Measurements from ENCODE around the gene TMEM131. TPM values are rescaled to one million over a fixed set of nuclear protein-coding genes. Genes with fewer than 3 reads are reported as not detected.

TMEM131 gene
- total and polyA plus RNA-seq, 12 donors, result 8.2 to 34.3 (median 30.0) TPM

DNA sequence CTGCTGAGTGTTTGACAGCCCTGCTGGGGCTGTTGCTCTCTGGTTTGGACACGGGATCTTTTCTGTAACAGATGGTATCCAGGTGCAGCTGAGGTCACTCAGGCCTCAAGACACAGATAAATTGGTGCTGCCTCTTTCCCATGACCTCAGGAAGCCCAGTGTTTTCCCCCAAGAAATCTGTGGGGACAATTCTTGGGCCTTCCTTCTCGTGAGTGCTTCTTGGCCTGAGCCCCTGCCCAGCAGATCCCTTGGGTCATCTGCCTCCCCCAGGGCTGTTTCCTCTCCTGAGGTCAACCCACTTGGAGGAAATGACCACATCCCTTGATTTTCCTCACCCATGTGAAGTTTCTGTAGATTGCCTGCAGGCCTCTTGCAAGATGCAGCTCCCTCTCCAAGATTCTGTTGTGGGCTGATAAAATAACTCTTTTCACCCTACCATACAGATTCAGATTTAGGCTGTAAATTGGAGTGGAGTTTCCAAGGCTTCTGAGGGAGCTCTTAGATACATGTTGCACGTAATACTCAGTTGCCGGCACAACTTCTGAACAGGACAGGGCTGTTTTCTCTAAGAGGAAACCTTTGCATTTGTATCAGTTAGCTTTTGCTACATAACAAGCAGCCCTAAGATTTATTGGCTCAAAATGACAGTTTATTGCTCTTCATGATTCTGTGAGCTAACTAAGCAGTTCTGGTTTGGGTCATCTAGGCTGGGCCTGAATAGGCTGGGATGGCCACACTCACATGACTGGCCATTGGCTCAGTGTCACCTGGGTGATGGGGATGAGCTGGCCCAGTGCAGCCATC, 269.3 kb downstream of the TMEM131 start:
- peaks cover 12 to 41% (median 31%) of the 10 kb centered on the region in 9 donors for H3K4me1 ChIP-seq
- H3K27me3 ChIP-seq, result no peaks in the 10 kb centered on the region
- no peak overlapping the region for H3K4me3 ChIP-seq
- DNase-seq (peak in 1 of 2 donors; percentile 75), ATAC-seq (peak; percentile 29 to 89 (median 80))
- peaks cover 0 to 21% (median 8%) of the 10 kb centered on the region in 11 donors for H3K9me3 ChIP-seq
- peak overlapping the region; percentile 6 to 85 (median 64) for H3K27ac ChIP-seq
- intact Hi-C loops (cut with DNase I), result no loop called here
- TF ChIP-seq, protein P1, sequence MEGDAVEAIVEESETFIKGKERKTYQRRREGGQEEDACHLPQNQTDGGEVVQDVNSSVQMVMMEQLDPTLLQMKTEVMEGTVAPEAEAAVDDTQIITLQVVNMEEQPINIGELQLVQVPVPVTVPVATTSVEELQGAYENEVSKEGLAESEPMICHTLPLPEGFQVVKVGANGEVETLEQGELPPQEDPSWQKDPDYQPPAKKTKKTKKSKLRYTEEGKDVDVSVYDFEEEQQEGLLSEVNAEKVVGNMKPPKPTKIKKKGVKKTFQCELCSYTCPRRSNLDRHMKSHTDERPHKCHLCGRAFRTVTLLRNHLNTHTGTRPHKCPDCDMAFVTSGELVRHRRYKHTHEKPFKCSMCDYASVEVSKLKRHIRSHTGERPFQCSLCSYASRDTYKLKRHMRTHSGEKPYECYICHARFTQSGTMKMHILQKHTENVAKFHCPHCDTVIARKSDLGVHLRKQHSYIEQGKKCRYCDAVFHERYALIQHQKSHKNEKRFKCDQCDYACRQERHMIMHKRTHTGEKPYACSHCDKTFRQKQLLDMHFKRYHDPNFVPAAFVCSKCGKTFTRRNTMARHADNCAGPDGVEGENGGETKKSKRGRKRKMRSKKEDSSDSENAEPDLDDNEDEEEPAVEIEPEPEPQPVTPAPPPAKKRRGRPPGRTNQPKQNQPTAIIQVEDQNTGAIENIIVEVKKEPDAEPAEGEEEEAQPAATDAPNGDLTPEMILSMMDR (IDR thresholded peaks at IDR 0.05), result no peak
- WGBS, 2 donors, result 34 to 36% methylated on average over 4 of the region's 4 CpGs
- peaks cover 0 to 4% (median 0%) of the 10 kb centered on the region in 9 donors for H3K36me3 ChIP-seq

DNA sequence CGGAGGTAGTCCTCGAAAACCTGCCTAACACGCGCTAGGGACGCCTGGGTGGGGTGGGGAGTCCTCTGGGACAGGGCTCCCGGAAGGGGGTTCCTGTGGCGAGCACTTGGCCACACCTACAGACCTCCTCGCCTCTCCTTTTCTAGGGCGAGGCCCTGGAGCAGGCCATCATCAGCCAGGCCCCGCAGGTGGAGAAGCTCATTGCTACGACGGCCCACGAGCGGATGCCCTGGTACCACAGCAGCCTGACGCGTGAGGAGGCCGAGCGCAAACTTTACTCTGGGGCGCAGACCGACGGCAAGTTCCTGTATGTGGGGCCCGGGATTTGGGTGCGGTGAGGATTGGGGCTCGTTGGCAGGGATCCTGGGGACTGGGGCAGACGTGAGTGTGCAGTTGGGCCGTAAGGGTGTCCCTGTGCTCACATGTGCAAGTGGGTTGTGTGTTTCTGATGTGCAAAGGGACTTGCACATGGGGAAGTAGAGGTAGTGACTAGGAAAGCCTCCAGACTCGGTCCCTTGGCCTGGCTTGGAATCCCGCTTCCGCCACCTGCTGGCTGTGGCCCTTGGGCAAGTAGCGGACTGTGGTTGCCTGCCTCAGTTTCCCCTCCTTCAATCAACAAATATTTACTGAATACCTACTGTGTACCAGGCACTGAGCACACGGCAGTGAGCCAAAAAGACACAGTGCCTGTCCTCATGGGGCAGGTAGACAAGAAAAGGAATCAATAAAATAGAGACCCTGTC, 270.6 kb downstream of the TMEM131 start:
- Histone ChIP-seq H3K36me3 (peaks cover 0 to under 1% (median 0%) of the 10 kb centered on the region in 9 donors), H3K27ac (peak overlapping the region in 8 of 10 donors; percentile 5 to 85 (median 68)), H3K27me3 (no peaks in the 10 kb centered on the region), H3K4me1 (peaks cover 12 to 41% (median 31%) of the 10 kb centered on the region in 9 donors), H3K9me3 (peaks cover 0 to 14% (median 4%) of the 10 kb centered on the region in 11 donors), H3K4me3 (no peak overlapping the region)
- no peak for DNase-seq
- TF ChIP-seq, protein P1 (IDR thresholded peaks at IDR 0.05), result no peak
- ATAC-seq, result no peak
- intact Hi-C loops (cut with DNase I), result no loop called here
- 94 to 96% methylated on average over 31 of the region's 31 CpGs for WGBS, 2 donors

DNA sequence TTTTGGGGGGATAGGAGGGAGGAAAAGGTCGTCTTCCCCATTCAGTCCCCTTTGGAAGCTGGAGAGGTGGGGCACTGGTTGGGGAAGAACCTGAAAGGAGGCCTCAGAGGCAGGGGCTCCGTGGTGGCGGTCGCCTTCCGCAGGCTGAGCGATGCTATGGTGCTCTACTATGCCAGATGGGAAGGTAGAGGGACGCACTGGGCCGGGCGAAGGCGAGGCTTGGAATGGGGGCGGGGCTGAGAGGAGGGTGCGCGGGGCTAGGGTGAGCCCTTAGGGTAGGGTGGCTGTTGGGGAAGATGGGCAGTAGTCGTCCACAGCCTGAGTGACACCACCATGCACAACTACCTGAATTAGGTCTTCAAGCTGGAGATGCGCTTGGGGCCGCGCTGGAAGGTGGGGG, 271.2 kb downstream of the TMEM131 start:
- TF ChIP-seq, protein P1 (IDR thresholded peaks at IDR 0.05), result no peak
- 81 to 84% methylated on average over 17 of the region's 17 CpGs for WGBS, 2 donors
- Histone ChIP-seq H3K9me3 (peaks cover 0 to 8% (median 0%) of the 10 kb centered on the region in 11 donors), H3K27ac (no peak overlapping the region), H3K4me3 (no peak overlapping the region), H3K4me1 (peaks cover 12 to 41% (median 31%) of the 10 kb centered on the region in 9 donors), H3K36me3 (no peaks in the 10 kb centered on the region), H3K27me3 (no peaks in the 10 kb centered on the region)
- no peak for DNase-seq
- no peak for ATAC-seq
- intact Hi-C loops (cut with DNase I), result no loop called here

DNA sequence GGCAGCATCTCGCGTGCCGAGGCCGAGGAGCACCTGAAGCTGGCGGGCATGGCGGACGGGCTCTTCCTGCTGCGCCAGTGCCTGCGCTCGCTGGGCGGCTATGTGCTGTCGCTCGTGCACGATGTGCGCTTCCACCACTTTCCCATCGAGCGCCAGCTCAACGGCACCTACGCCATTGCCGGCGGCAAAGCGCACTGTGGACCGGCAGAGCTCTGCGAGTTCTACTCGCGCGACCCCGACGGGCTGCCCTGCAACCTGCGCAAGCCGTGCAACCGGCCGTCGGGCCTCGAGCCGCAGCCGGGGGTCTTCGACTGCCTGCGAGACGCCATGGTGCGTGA, 271.7 kb downstream of the TMEM131 start:
- H3K27ac ChIP-seq, result no peak overlapping the region
- no peaks in the 10 kb centered on the region for H3K36me3 ChIP-seq
- no peaks in the 10 kb centered on the region for H3K27me3 ChIP-seq
- H3K9me3 ChIP-seq, result peaks cover 0 to 7% (median 0%) of the 10 kb centered on the region in 11 donors
- TF ChIP-seq, protein P1 (IDR thresholded peaks at IDR 0.05), result no peak
- WGBS, 2 donors, result 54 to 67% methylated on average over 41 of the region's 41 CpGs
- DNase-seq (no peak), ATAC-seq (no peak)
- intact Hi-C loops (cut with DNase I), result no loop called here
- no peak overlapping the region for H3K4me3 ChIP-seq
- H3K4me1 ChIP-seq, result peaks cover 12 to 41% (median 31%) of the 10 kb centered on the region in 9 donors

Data from heart right ventricle (tissue), 16 donors.